ENCODE data around the gene LPAR6. TPM values are rescaled to one million over a fixed set of nuclear protein-coding genes. Genes with fewer than 3 reads are reported as not detected.

Gene LPAR6
- total and polyA plus RNA-seq, 2 of the 13 experiments (the other 11 are each of a cell fraction or from before 2014, with no cell fraction given): 24.4 to 149 TPM

DNA sequence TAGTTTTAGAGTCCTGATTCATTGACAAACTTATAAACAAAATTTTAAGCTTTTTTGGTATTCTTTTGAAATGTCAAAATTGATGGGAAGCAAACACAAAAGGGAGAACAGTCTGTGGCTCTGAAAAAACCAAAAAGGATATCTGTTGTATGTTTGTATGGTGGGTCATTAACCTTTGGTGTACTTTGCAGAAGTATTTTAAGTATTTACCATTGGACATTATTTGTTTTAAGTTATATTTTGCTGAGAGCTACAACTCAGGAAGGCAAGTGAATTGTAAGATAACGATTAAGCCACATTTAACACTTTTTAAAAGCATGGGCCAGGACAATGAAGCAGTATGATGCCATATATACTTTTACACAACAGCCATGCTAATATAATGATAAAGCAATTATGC is 15.2 kb downstream of the LPAR6 start (continued):
- no peak for TF ChIP-seq ZNF292 (CRISPR knock-in tag; IDR thresholded peaks at IDR 0.05; ENCODE audit: borderline replicate concordance, low read depth)
- no peak for TF ChIP-seq SOX6 (IDR thresholded peaks at IDR 0.05)
- TF ChIP-seq SOX6 (CRISPR knock-in tag; IDR thresholded peaks at IDR 0.05): peak; percentile 32; the same call in 1 of the 2 replicates
- TF ChIP-seq, protein P1, sequence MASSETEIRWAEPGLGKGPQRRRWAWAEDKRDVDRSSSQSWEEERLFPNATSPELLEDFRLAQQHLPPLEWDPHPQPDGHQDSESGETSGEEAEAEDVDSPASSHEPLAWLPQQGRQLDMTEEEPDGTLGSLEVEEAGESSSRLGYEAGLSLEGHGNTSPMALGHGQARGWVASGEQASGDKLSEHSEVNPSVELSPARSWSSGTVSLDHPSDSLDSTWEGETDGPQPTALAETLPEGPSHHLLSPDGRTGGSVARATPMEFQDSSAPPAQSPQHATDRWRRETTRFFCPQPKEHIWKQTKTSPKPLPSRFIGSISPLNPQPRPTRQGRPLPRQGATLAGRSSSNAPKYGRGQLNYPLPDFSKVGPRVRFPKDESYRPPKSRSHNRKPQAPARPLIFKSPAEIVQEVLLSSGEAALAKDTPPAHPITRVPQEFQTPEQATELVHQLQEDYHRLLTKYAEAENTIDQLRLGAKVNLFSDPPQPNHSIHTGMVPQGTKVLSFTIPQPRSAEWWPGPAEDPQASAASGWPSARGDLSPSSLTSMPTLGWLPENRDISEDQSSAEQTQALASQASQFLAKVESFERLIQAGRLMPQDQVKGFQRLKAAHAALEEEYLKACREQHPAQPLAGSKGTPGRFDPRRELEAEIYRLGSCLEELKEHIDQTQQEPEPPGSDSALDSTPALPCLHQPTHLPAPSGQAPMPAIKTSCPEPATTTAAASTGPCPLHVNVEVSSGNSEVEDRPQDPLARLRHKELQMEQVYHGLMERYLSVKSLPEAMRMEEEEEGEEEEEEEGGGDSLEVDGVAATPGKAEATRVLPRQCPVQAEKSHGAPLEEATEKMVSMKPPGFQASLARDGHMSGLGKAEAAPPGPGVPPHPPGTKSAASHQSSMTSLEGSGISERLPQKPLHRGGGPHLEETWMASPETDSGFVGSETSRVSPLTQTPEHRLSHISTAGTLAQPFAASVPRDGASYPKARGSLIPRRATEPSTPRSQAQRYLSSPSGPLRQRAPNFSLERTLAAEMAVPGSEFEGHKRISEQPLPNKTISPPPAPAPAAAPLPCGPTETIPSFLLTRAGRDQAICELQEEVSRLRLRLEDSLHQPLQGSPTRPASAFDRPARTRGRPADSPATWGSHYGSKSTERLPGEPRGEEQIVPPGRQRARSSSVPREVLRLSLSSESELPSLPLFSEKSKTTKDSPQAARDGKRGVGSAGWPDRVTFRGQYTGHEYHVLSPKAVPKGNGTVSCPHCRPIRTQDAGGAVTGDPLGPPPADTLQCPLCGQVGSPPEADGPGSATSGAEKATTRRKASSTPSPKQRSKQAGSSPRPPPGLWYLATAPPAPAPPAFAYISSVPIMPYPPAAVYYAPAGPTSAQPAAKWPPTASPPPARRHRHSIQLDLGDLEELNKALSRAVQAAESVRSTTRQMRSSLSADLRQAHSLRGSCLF (CRISPR knock-in tag; IDR thresholded peaks at IDR 0.05; ENCODE audit: borderline replicate concordance): no peak
- TF ChIP-seq NFIC (IDR thresholded peaks at IDR 0.05; ENCODE audit: low read length): peak; percentile 70
- TF ChIP-seq, protein P2, sequence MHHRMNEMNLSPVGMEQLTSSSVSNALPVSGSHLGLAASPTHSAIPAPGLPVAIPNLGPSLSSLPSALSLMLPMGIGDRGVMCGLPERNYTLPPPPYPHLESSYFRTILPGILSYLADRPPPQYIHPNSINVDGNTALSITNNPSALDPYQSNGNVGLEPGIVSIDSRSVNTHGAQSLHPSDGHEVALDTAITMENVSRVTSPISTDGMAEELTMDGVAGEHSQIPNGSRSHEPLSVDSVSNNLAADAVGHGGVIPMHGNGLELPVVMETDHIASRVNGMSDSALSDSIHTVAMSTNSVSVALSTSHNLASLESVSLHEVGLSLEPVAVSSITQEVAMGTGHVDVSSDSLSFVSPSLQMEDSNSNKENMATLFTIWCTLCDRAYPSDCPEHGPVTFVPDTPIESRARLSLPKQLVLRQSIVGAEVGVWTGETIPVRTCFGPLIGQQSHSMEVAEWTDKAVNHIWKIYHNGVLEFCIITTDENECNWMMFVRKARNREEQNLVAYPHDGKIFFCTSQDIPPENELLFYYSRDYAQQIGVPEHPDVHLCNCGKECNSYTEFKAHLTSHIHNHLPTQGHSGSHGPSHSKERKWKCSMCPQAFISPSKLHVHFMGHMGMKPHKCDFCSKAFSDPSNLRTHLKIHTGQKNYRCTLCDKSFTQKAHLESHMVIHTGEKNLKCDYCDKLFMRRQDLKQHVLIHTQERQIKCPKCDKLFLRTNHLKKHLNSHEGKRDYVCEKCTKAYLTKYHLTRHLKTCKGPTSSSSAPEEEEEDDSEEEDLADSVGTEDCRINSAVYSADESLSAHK (CRISPR knock-in tag; IDR thresholded peaks at IDR 0.05; ENCODE audit: borderline replicate concordance): no peak
- TF ChIP-seq, protein P3, sequence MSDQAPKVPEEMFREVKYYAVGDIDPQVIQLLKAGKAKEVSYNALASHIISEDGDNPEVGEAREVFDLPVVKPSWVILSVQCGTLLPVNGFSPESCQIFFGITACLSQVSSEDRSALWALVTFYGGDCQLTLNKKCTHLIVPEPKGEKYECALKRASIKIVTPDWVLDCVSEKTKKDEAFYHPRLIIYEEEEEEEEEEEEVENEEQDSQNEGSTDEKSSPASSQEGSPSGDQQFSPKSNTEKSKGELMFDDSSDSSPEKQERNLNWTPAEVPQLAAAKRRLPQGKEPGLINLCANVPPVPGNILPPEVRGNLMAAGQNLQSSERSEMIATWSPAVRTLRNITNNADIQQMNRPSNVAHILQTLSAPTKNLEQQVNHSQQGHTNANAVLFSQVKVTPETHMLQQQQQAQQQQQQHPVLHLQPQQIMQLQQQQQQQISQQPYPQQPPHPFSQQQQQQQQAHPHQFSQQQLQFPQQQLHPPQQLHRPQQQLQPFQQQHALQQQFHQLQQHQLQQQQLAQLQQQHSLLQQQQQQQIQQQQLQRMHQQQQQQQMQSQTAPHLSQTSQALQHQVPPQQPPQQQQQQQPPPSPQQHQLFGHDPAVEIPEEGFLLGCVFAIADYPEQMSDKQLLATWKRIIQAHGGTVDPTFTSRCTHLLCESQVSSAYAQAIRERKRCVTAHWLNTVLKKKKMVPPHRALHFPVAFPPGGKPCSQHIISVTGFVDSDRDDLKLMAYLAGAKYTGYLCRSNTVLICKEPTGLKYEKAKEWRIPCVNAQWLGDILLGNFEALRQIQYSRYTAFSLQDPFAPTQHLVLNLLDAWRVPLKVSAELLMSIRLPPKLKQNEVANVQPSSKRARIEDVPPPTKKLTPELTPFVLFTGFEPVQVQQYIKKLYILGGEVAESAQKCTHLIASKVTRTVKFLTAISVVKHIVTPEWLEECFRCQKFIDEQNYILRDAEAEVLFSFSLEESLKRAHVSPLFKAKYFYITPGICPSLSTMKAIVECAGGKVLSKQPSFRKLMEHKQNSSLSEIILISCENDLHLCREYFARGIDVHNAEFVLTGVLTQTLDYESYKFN (CRISPR knock-in tag; conservative IDR thresholded peaks at IDR 0.05): peak; percentile 62; the same call in 1 of the 2 replicates
- peak; percentile 27; the same call in 1 of the 2 replicates for TF ChIP-seq ZNF232 (CRISPR knock-in tag; IDR thresholded peaks at IDR 0.05; ENCODE audit: borderline replicate concordance)
- TF ChIP-seq ZNF790 (CRISPR knock-in tag; IDR thresholded peaks at IDR 0.05; ENCODE audit: borderline replicate concordance): no peak
- no peak for TF ChIP-seq JARID2 (CRISPR knock-in tag; IDR thresholded peaks at IDR 0.05; ENCODE audit: insufficient replicate concordance)
- no peak for TF ChIP-seq ZNF7 (CRISPR knock-in tag; IDR thresholded peaks at IDR 0.05)
- TF ChIP-seq DNMT3B (CRISPR knock-in tag; conservative IDR thresholded peaks at IDR 0.05): no peak
- no peak for TF ChIP-seq GTF2F1 (IDR thresholded peaks at IDR 0.05; ENCODE audit: low read length)
- TF ChIP-seq, protein P4, sequence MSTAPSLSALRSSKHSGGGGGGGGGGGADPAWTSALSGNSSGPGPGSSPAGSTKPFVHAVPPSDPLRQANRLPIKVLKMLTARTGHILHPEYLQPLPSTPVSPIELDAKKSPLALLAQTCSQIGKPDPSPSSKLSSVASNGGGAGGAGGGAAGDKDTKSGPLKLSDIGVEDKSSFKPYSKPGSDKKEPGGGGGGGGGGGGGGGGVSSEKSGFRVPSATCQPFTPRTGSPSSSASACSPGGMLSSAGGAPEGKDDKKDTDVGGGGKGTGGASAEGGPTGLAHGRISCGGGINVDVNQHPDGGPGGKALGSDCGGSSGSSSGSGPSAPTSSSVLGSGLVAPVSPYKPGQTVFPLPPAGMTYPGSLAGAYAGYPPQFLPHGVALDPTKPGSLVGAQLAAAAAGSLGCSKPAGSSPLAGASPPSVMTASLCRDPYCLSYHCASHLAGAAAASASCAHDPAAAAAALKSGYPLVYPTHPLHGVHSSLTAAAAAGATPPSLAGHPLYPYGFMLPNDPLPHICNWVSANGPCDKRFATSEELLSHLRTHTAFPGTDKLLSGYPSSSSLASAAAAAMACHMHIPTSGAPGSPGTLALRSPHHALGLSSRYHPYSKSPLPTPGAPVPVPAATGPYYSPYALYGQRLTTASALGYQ (CRISPR knock-in tag; IDR thresholded peaks at IDR 0.05): 0 out of 2 replicates have a peak, but pooled peaks have one; percentile 16
- TF ChIP-seq CBFB (CRISPR knock-in tag; IDR thresholded peaks at IDR 0.05): no peak

Measured in HepG2 (cell line).